ENCODE results near the gene CNST. TPM values are rescaled to one million over a fixed set of nuclear protein-coding genes. Genes with fewer than 3 reads are reported as not detected.

CNST gene
- total RNA-seq: 27.5 TPM
- long read RNA-seq, partial matches to known transcripts: 12 of 31 reads
- long read RNA-seq, other reads (novel, unspliced or antisense): 19 of 31 reads

DNA sequence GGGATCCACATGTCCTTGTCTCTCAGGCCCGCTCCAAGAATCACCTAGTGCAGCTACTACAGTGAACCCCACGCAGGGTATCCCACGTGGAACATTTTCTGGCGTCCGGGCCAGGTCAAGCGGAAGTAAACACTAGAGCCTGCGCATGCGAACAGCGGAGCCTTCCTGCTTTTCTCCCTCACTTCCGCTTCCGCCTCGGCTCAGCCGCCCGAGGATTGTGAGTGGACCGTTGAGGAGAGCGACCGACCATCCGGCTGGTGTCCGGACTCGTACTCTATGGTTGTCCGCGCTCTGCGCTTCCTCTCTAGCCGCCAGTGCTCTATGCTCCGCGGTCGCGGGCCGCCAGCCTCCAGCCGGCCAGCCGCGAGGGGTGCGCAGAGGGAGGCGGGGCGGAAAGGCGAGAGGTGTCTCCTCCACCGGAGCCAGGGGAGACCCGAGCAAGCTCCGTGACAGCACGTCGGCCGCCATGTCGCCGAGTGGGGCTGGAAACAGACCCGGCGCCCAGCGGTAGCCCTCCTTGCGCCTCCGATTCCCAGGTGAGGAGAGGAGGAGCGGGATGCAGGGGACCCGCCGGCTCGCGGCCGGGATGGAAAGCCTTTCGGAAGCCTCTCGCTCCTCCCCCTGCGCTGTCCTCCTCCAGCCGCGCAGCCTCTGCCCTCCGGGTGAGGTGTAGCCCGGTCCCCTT lies at the start of gene CNST, which contains the start of gene TFB2M:
Gene CNST, plus strand, starts transcription at position 329 of the 685 bp plus-strand sequence. CDS start 25,107 bp downstream, outside the sequence.
Gene TFB2M, minus strand, starts transcription at position 134 of the 685 bp plus-strand sequence. Its CDS starts 123 bp downstream, at position 11.
- DNase-seq (ENCODE audit: low spot score): peak; percentile 99

DNA sequence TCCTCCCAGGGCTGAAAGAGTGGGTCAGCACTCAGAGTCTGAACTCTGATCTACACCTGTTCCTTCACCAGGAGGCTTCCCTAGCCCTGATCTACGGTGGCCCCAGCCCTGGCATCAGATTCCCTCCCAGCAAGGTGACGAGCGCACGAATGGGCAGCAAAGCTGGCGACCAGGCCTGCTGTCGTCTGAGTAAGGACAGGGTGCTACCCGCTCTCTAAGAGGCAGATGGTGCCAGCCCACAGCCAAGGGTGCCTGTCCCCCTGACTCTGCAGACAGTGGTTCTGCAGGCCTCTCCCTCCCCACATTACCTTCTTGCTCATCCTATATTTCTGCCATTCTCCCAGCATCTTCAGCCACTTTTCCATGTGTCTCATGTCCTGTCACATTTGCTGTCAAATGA lies 48.9 kb upstream of the CNST start:
- DNase-seq (ENCODE audit: low spot score): no peak

DNA sequence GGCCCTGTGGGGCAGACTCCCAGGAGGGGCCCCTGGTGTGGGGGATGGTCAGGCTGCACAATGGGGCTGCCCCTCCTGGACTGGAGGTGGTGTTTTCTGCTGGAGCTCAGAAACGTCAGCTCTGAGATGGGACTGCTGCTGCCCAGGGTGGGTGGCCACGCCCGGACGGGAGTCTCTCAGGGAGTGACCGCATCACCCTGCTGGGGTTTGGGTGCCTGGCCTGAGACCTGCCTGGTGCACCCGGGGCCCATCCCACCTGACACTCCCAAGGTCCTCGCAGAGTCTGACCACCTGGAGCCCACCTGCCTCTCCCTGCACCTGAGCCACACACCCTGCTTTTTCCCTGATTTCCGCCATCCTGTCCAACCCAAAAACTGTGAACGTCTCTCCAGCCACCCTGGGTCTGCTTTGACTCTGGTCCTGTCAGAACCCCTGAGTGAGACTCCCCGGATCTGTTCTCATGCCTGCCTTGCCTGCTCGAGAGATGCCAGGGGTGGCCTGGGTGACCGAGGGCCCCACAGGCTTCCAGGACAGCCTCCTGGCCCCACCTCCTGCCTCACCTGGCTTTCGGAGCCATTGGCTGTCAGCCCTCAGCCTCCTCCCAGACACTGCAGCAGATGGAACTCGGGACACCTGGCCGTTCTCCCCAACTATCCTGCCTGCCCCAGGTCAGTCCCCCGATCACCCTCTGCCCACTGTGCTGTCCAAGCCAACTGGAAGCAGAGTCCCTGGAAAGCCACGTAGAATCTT lies 47.6 kb upstream of the CNST start:
- DNase-seq (ENCODE audit: low spot score): no peak

- DNase-seq (ENCODE audit: low spot score): no peak
Measured at GRCh38 chr1:246519514-246519913, 46.7 kb upstream of the CNST start.

DNA sequence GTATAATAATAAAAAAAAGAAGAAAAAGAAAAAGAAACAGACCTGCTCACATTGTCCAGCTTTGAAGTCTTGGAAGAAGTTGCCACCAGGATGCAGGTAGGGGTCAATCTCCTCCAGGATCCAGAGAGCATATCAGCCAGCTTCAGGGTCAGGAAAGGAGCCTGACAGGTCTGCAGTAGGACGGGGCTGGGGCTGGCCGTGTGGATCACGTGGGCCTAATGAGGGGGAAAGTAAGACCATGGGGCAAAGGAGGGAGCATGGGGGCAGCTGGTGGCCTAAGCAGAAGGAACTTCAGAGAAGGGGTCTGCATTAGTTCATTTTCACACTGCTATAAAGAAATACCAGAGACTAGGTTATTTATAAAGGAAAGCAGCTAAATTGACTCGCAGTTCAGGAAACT lies 39.9 kb upstream of the CNST start:
- DNase-seq (ENCODE audit: low spot score): no peak

DNA sequence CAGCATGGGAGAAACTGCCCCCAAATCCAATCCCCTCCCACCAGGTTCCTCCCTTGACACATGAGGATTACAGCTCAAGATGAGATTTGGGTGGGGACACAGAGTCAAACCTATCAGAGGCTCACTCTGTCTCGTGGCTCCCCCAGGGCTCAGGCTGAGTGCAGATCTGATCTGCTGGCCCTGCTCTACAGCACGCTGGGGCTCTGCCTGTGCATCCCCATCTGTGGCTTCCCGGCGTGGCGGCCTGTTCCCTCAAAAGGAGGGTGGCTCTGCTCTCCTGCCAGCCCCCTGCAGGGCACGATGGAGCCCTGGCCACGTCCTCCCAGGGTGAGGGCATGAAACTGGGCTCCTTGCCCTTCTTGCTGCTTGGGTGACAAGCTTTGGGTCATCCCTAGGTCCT lies 39.3 kb upstream of the CNST start:
- no peak for DNase-seq (ENCODE audit: low spot score)

DNA sequence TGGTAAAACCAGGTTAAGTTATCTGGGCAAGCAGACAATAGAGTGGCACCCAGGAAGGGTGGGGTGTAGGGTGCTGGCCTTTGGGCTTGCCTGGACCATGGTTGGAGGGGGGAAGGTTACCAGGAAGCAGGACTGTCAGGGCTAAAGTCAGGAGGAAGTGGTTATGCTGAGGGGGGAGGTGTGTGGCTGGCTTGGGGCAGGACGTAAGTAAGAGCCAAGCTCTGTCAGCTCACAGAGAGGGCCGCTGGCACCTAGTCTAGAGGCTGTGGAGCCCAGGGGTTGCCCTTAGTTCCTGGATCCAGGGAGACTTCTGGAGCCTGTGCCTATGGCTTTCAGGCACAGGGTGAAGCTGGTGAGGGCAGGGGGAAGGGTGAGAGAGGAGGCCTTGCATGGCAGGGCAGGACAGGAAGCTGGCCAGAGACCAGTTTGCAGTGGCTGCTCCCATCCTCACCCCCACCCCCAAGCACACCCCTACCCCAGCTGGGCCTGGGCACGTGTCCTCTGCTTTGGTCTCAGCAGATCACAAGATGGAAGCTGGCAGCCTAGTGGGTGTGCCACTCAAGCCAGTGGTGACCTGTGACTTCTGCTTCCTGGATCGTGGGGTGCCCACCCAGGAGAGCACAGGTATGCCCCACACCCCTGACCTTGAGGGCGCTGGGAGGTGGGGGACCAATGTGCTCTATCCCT lies 38.7 kb upstream of the CNST start:
- peak; percentile 51 for DNase-seq (ENCODE audit: low spot score)

DNA sequence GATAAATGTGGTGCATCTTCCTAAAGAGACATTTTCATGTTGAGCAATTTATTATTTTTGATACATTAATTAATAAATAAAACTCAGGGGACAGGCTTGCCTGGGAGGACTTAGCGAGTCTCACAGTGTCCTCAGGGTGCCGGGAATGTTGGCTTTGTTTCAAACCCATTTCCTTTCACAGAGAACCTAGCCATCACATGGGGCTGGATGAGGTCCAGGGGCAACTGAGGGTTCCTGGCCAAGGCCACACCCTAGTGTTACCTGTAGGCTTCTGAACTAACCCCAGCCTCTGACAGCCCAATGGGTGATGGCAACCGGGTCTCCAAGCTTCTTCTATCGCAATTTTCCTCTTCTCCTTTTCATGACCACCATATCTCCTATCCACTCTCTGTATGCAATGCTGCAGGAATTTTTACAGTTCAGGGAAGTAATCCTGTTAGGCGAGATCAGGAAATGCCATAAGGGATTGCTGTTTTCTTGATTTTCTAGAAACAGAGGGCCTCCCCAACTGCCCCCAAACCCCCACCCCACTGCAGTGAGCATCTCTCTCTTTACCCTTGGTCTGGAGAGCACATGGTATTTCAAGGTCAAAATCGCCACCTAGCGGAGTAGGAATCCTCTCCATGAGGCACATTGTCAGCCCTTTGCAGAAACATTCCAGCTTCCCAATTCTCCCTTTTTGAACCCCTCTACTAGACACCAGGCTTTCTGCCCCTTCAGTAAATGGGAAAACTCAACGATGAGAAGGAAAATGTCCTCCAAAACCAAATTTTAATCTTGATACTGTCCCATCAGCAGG lies 37.1 kb upstream of the CNST start:
- DNase-seq (ENCODE audit: low spot score): peak; percentile 20

DNA sequence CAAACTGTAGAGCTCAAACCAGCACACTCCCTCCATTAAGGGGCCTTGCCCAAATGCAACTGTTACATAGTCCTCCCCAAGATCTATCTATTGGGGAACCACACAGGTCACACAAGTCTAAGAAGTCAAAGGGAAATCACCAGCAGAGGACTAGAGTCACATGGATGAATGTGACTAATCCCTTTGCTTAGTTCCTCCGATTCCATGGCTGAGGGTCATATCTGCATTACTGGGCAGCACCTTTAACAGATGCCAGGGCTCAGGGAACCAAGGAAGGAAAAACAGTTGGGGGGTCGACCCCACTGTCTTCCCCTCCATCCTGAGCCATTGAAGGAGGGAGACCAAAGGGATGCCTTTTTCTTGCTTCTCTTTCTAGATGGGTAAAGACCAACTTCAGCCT lies 35.8 kb upstream of the CNST start:
- peak; percentile 9 for DNase-seq (ENCODE audit: low spot score)

- DNase-seq (ENCODE audit: low spot score): peak; percentile 2
Measured at GRCh38 chr1:246532519-246532918, 33.7 kb upstream of the CNST start.

DNA sequence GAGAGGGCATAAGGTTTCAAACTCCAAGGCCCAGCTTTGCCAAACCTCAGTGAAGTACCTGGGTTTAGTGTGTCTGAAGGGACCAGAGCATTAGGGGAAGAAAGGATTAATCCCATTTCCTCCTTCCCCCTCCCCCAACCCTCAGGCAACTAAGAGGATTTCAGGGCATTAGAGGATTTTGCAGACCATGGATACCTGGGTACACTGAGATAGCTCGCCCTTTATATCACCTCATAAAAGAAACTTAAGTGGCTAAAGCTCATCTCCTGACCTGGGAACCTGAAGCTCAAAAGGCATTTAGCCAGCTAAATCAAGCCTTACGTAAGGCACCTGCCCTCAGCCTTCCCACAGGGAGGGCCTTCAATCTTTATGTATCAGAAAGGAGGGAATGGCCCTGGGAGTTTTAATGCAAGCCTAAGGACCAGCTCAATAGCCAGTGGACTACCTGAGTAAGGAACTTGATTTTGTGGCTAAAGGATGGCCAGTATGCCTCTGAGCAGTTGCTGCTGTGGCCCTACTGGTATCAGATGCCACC lies 32.8 kb upstream of the CNST start:
- DNase-seq (ENCODE audit: low spot score): peak; percentile 4

GRCh38 chr1:246534114-246534513 lies 32.1 kb upstream of the CNST start:
- DNase-seq (ENCODE audit: low spot score): no peak

DNA sequence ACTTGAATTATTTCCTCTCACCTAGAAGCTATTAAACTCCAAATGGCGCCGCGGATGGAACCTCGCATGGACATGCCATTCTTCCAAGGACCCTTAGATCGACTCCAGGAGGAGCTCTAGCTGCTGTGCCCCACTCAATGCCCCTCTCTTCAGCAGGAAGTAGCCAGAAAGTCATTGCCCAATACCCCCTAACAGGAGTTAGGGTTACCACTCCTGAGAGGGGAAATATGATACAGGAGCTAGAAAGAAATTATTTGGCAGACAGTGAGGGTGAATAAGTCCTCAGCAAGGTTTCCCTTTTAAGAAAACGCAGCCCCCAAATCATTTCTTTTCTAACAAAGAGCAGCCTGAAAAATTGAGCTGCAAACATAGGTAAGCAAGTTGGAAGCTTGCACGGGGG lies 28.8 kb upstream of the CNST start:
- DNase-seq (ENCODE audit: low spot score): peak; percentile 8

DNA sequence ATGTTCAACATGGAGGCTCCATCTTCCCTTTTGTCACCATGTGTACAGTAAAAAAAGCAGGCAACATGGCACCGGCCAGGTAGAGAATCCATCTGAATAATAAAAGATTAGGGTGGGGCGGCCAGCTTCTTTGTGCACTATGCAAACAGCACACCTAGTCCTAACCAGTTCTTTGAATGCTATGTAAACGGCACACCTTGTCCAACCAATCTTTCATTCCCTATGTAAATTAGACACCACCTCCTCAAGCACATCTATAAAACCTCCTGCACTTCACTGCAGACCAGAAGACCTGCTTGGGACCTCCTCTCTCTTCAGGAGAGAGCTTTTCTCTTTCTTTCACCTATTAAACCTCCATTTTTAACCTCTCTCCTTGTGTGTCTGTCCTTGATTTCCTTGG lies 28.4 kb upstream of the CNST start:
- peak; percentile 55 for DNase-seq (ENCODE audit: low spot score)

GRCh38 chr1:246540738-246541491 lies 25.3 kb upstream of the CNST start:
- DNase-seq (ENCODE audit: low spot score): no peak

GRCh38 chr1:246544001-246544400 lies 22.3 kb upstream of the CNST start:
- DNase-seq (ENCODE audit: low spot score): no peak

GRCh38 chr1:246549665-246550064 lies 16.6 kb upstream of the CNST start:
- no peak for DNase-seq (ENCODE audit: low spot score)

DNA sequence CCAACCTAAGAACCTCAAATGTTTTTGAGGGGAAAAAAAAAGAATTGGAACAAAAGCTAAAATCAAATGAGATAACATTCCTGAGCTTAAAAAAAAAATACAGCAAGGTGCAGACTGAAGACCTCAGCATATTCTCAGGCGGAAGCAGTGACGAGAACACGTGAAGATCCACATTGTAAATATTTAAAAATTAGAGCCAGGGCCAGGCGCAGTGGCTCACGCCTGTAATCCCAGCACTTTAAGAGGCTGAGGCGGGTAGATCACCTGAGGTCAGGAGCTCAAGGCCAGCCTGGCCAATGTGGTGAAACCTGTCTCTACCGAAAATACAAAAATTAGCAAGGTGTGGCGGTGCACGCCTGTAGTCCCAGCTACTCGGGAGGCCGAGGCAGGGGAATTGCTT lies 15.9 kb upstream of the CNST start:
- no peak for DNase-seq (ENCODE audit: low spot score)

DNA sequence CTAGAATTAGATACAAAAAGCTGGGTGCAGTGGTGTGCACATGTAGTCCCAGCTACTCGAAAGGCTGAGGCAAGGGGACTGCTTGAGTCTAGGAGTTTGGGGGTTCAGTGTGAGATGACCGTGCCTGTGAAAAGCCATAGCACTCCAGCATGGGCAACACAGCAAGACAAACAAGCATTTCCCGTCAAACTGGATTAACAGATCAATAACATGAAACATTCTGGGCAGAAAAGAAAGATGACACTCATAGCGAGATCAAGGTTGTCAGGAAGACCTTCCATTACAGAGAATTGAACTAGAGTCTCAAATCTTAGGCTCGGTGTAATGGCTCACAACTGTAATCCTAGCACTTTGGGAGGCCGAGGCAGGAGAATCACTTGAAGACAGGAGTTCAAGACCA lies 14.1 kb upstream of the CNST start:
- no peak for DNase-seq (ENCODE audit: low spot score)

DNA sequence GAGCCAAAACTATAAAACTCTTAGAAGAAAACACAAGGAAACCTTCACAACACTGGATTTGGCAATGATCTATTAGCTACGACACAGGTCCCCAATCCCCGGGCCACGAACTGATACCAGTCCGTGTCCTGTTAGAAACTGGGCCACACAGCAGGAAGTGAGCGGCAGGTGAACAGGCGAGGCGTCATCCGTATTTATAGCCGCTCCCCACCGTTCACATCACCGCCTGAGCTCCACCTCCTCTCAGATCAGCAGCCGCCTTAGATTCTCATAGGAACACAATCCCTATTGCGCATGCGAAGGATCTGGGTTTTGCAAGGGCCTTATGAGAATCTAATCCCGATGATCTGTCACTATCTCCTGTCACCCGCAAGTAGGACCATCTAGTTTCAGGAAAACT lies 12.1 kb upstream of the CNST start:
- DNase-seq (ENCODE audit: low spot score): no peak
